HG02678 (cell line): ENCODE results near the gene PLIN1.

Source experiments
- ATAC-seq: cut with Tn5 transposase; IDR thresholded peaks from one replicate; pipeline ENCODE4 v1.9.1; 2021; ENCODE audit warnings: mild to moderate bottlenecking, moderate library complexity; ENCODE audit not compliant: unreplicated experiment

Gene PLIN1

GRCh38 chr15:89630260-89630659 lies 48.9 kb downstream of the PLIN1 start:
- ATAC-seq, result no peak

GRCh38 chr15:89629829-89630228 lies 49.3 kb downstream of the PLIN1 start:
- ATAC-seq, result no peak

- no peak for ATAC-seq
Observed at GRCh38 chr15:89628806-89629715, 50.1 kb downstream of the PLIN1 start.

- no peak for ATAC-seq
Observed at GRCh38 chr15:89628301-89628700, 50.9 kb downstream of the PLIN1 start.

GRCh38 chr15:89627256-89627970 lies 51.8 kb downstream of the PLIN1 start:
- no peak for ATAC-seq

- no peak for ATAC-seq
Observed at GRCh38 chr15:89625716-89626115, 53.5 kb downstream of the PLIN1 start.

- no peak for ATAC-seq
Observed at GRCh38 chr15:89623165-89623564, 56.0 kb downstream of the PLIN1 start.

- ATAC-seq, result no peak
Observed at GRCh38 chr15:89621547-89621946, 57.6 kb downstream of the PLIN1 start.

- ATAC-seq, result no peak
Observed at GRCh38 chr15:89616228-89616627, 62.9 kb downstream of the PLIN1 start.

- ATAC-seq, result no peak
Observed at GRCh38 chr15:89615135-89615534, 64.0 kb downstream of the PLIN1 start.
